DND-41 (cell line): ENCODE data around the gene NDUFS7.

Source experiments
- ATAC-seq: fragments of 200-7000 bp; cut with Tn5 transposase; 3 replicates; pipeline ENCODE4 v1.9.1; 2021; ENCODE audit warnings: low read depth; ENCODE audit not compliant: insufficient read depth
- DNase-seq: peaks from one replicate; pipeline ENCODE4 v3.0.0-alpha.2; 2020
- H2AFZ ChIP-seq: 2 replicates; pipeline ENCODE4 v1.6.0; 2012; ENCODE audit warnings: low read depth, low read length
- H3K27ac ChIP-seq: 2 replicates; pipeline ENCODE4 v1.5.1; 2012; ENCODE audit warnings: low read length, inconsistent platforms
- H3K27me3 ChIP-seq: fragments of 200-600 bp; sonication (generic); 2 replicates; pipeline ENCODE4 v1.6.0; 2012; ENCODE audit warnings: low read length, mild to moderate bottlenecking, inconsistent platforms; ENCODE audit not compliant: insufficient read depth, poor library complexity
- H3K36me3 ChIP-seq: 2 replicates; pipeline ENCODE4 v1.5.1; 2012; ENCODE audit warnings: low read length, inconsistent platforms; ENCODE audit not compliant: insufficient read depth
- H3K4me1 ChIP-seq: 2 replicates; pipeline ENCODE4 v1.5.1; 2012; ENCODE audit warnings: mild to moderate bottlenecking, low read length; ENCODE audit not compliant: insufficient read depth
- H3K4me2 ChIP-seq: 2 replicates; pipeline ENCODE4 v1.6.0; 2012; ENCODE audit warnings: mild to moderate bottlenecking, moderate library complexity, low read length, inconsistent platforms; ENCODE audit not compliant: insufficient read depth
- H3K4me3 ChIP-seq, 2 experiments: fragments of 200-600 bp in 1 of 2; shearing (Covaris generic) in 1 of 2; 2 replicates each; pipeline ENCODE4 v1.5.1; 2012 to 2016; ENCODE audit warnings: inconsistent platforms in 2 of 2, low read length in 2 of 2, mild to moderate bottlenecking in 2 of 2, low read depth in 1 of 2, moderate library complexity in 1 of 2
- H3K79me2 ChIP-seq: 2 replicates; pipeline ENCODE4 v1.6.0; 2012; ENCODE audit warnings: low read length, inconsistent platforms; ENCODE audit not compliant: insufficient read depth
- H3K9ac ChIP-seq: 2 replicates; pipeline ENCODE4 v1.6.0; 2012; ENCODE audit warnings: low read depth, mild to moderate bottlenecking, inconsistent platforms, low read length, moderate library complexity
- H3K9me3 ChIP-seq: 2 replicates; pipeline ENCODE4 v1.5.1; 2012; ENCODE audit warnings: low read length, moderate library complexity, mild to moderate bottlenecking, inconsistent platforms; ENCODE audit not compliant: insufficient read depth, severe bottlenecking
- H4K20me1 ChIP-seq: 2 replicates; pipeline ENCODE4 v1.6.0; 2012; ENCODE audit warnings: low read length; ENCODE audit not compliant: insufficient read depth
- CTCF ChIP-seq: IDR thresholded peaks from 2 replicates; pipeline ENCODE4 v1.5.1; 2012; ENCODE audit warnings: borderline replicate concordance, low read length, moderate library complexity, mild to moderate bottlenecking; ENCODE audit not compliant: poor library complexity, severe bottlenecking; ENCODE audit errors: extremely low read depth
- EZH2 ChIP-seq: IDR thresholded peaks from 3 replicates; pipeline ENCODE4 v1.6.1; 2012; ENCODE audit warnings: borderline replicate concordance, low read depth, mild to moderate bottlenecking, moderate library complexity, low read length, inconsistent platforms; ENCODE audit not compliant: severe bottlenecking

The NDUFS7 gene

GRCh38 chr19:1425102-1425837 is 41.6 kb downstream of the NDUFS7 start:
- DNase-seq = no peak
- peaks cover 88% of the 10 kb centered on the region for H3K79me2 ChIP-seq
- no peak overlapping the region for H3K9ac ChIP-seq
- ATAC-seq = no peak
- H3K4me2 ChIP-seq = no peak overlapping the region
- no peaks in the 10 kb centered on the region for H3K9me3 ChIP-seq
- no peak overlapping the region for H3K27ac ChIP-seq
- H2AFZ ChIP-seq = no peak overlapping the region
- H4K20me1 ChIP-seq = peaks cover 91% of the 10 kb centered on the region
- H3K27me3 ChIP-seq = no peaks in the 10 kb centered on the region
- H3K4me3 ChIP-seq = no peak overlapping the region
- peaks cover 99% of the 10 kb centered on the region for H3K36me3 ChIP-seq
- no peak for TF ChIP-seq EZH2
- no peak for TF ChIP-seq CTCF
- H3K4me1 ChIP-seq = no peaks in the 10 kb centered on the region

GRCh38 chr19:1425902-1426301 is 42.2 kb downstream of the NDUFS7 start:
- no peaks in the 10 kb centered on the region for H3K4me1 ChIP-seq
- H3K27me3 ChIP-seq = no peaks in the 10 kb centered on the region
- H3K4me3 ChIP-seq = no peak overlapping the region
- no peak overlapping the region for H3K4me2 ChIP-seq
- DNase-seq = no peak
- peaks cover 96% of the 10 kb centered on the region for H3K36me3 ChIP-seq
- no peak overlapping the region for H2AFZ ChIP-seq
- H4K20me1 ChIP-seq = peaks cover 87% of the 10 kb centered on the region
- peaks cover 84% of the 10 kb centered on the region for H3K79me2 ChIP-seq
- no peak overlapping the region for H3K27ac ChIP-seq
- ATAC-seq = no peak
- TF ChIP-seq EZH2 = no peak
- no peak for TF ChIP-seq CTCF
- no peak overlapping the region for H3K9ac ChIP-seq
- H3K9me3 ChIP-seq = no peaks in the 10 kb centered on the region

- no peak overlapping the region for H3K27ac ChIP-seq
- H3K4me1 ChIP-seq = no peaks in the 10 kb centered on the region
- peaks cover 94% of the 10 kb centered on the region for H3K36me3 ChIP-seq
- H4K20me1 ChIP-seq = peaks cover 82% of the 10 kb centered on the region
- no peak overlapping the region for H3K4me3 ChIP-seq
- TF ChIP-seq CTCF = no peak
- TF ChIP-seq EZH2 = no peak
- no peak for ATAC-seq
- H3K27me3 ChIP-seq = no peaks in the 10 kb centered on the region
- no peak for DNase-seq
- no peak overlapping the region for H3K9ac ChIP-seq
- H3K9me3 ChIP-seq = no peaks in the 10 kb centered on the region
- no peak overlapping the region for H3K4me2 ChIP-seq
- H3K79me2 ChIP-seq = peaks cover 76% of the 10 kb centered on the region
- no peak overlapping the region for H2AFZ ChIP-seq
These were observed 43.0 kb downstream of the NDUFS7 start for GRCh38 chr19:1426736-1427135.
